Ovary (tissue), 9 donors: ENCODE results near the gene NRAP. TPM values are rescaled to one million over a fixed set of nuclear protein-coding genes. Genes with fewer than 3 reads are reported as not detected.

Source experiments
- DNase-seq, 5 donors: peaks; one replicate each; pipeline ENCODE4 v3.0.0-alpha.2; 2019 to 2020
- H3K27ac ChIP-seq, 2 donors: fragments of 200-600 bp; one replicate each; pipeline versions ENCODE4 v1.5.1 to v1.8.0; 2019 to 2022
- H3K27me3 ChIP-seq: fragments of 200-600 bp; one replicate; pipeline ENCODE4 v1.8.0; 2022
- H3K36me3 ChIP-seq: fragments of 200-600 bp; sonication (generic); one replicate; pipeline ENCODE4 v1.5.1; 2019
- H3K4me1 ChIP-seq: one replicate; pipeline ENCODE4 v1.8.1; 2013; ENCODE audit warnings: mild to moderate bottlenecking, moderate library complexity; ENCODE audit not compliant: insufficient read depth
- H3K4me3 ChIP-seq: fragments of 200-600 bp; sonication (generic); one replicate; pipeline ENCODE4 v1.5.1; 2017
- H3K9me3 ChIP-seq, 2 donors: fragments of 200-600 bp in 1 of 2; sonication (generic) in 1 of 2; one replicate each; pipeline versions ENCODE4 v1.5.1 to v1.8.1; 2013 to 2019; ENCODE audit warnings: mild to moderate bottlenecking in 1 of 2, moderate library complexity in 1 of 2
- CTCF ChIP-seq, 3 donors: fragments of 450-650 bp in 2 of 3; fragments of 200-600 bp in 1 of 3; IDR thresholded peaks; one replicate each; pipeline versions ENCODE4 v1.5.1 to v1.8.0; 2016 to 2022; ENCODE audit warnings: antibody characterized with exemption in 3 of 3, mild to moderate bottlenecking in 1 of 3
- EP300 ChIP-seq: sonication (generic); formaldehyde crosslinking; IDR thresholded peaks from one replicate; pipeline ENCODE4 v1.6.1; 2017; ENCODE audit warnings: antibody characterized with exemption
- POLR2A ChIP-seq: fragments of 450-650 bp; IDR thresholded peaks from one replicate; pipeline ENCODE4 v1.6.1; 2017; ENCODE audit warnings: antibody characterized with exemption, mild to moderate bottlenecking, moderate library complexity
- WGBS, 3 donors: extraction: QIAGEN DNeasy Blood & Tissue Kit in 1 of 3; methylation state at CpG; one replicate each; pipeline versions ENCODE4 v1.1.5 to v1.1.7; 2013 to 2017; 5-methylcytosine and 5-hydroxymethylcytosine counted together
- intact Hi-C, 4 donors: fragments of 100-400 bp; cut with DNase I; formaldehyde crosslinking; loops; one replicate each; pipeline versions ENCODE4 v1.11.0 to v1.15.1; 2022 to 2023
- polyA plus RNA-seq, 2 donors: library from polyadenylated mRNA; stranded (reverse); fragments of 200-250 nt in 1 of 2; fragments of 350-450 nt in 1 of 2; fragmentation: Illumina TruSeq in 1 of 2; extraction: RNeasy Lipid Tissue Mini Kit (QIAGEN cat#74804) in 1 of 2; gene quantifications; one replicate each; pipeline ENCODE4 v1.2.3, GENCODE V29; 2013 to 2014
- total RNA-seq, 7 donors: library from RNA; depleted of rRNA in 2 of 7; stranded (reverse); fragments of >200 nt in 2 of 7; fragmentation: NEBNext Ultra II Directional in 3 of 7; extraction: Animal tissue kit (Norgen Biotek cat#: 25700) in 3 of 7; gene quantifications; one replicate each; pipeline versions ENCODE4 v1.1.0 to v1.2.4, GENCODE V29; 2016 to 2023
- donor health status: DM: no; HTN: no; CAD: no; lungs with moderate emphysema.
- donor health status: DM: no; HTN: no; CAD: no.
- donor health status: Bipolar disorder and iron deficiency.
- donor health status: DM: yes; HTN: yes; CAD: no.
- donor health status: DM: no; HTN: no; CAD: no.
- donor health status: DM: yes; HTN: yes; CAD: no.

NRAP gene
- total and polyA plus RNA-seq, 9 donors = 0.02 to 0.25 (median 0.11) TPM; not detected in 2

GRCh38 chr10:113578773-113579172, 85.1 kb downstream of the NRAP start:
- Histone ChIP-seq H3K4me3 (no peak overlapping the region), H3K27me3 (no peaks in the 10 kb centered on the region), H3K27ac (no peak overlapping the region), H3K9me3 (no peaks in the 10 kb centered on the region), H3K36me3 (no peaks in the 10 kb centered on the region), H3K4me1 (no peaks in the 10 kb centered on the region)
- no peak for DNase-seq
- intact Hi-C loops = no loop called here
- 53 to 87% (median 68%) methylated on average over 1 of the region's 1 CpG for WGBS, 3 donors
- TF ChIP-seq EP300 (no peak), CTCF (IDR thresholded peaks at IDR 0.05) (no peak), POLR2A (no peak)

DNA sequence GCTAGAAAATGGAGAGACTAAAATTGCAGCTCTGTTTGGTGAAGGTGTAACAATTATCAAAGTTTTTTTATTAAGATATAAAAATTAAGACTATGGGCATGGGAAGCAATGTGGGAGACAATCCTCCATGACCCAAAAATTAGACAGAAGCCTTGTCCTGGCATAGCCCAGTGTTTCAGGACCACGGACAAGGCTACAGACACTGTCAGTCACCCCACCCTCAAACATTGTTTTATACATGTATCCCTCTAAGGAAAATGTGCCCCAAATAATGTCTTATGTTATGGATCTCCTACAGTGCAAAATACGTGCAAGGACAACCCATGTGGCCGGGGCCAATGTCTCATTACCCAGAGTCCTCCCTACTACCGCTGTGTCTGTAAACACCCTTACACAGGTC, 87.0 kb downstream of the NRAP start:
- Histone ChIP-seq H3K27ac (no peak overlapping the region), H3K27me3 (no peaks in the 10 kb centered on the region), H3K4me3 (no peak overlapping the region), H3K36me3 (no peaks in the 10 kb centered on the region), H3K9me3 (no peaks in the 10 kb centered on the region), H3K4me1 (no peaks in the 10 kb centered on the region)
- DNase-seq = no peak
- WGBS, 3 donors = 56 to 64% (median 60%) methylated on average over 4 of the region's 4 CpGs
- TF ChIP-seq POLR2A = no peak
- intact Hi-C loops = no loop called here

GRCh38 chr10:113573368-113573767, 90.5 kb downstream of the NRAP start:
- Histone ChIP-seq H3K27me3 (no peaks in the 10 kb centered on the region), H3K27ac (no peak overlapping the region), H3K4me1 (no peaks in the 10 kb centered on the region), H3K4me3 (no peak overlapping the region), H3K9me3 (no peaks in the 10 kb centered on the region), H3K36me3 (no peaks in the 10 kb centered on the region)
- WGBS, 3 donors = 55 to 88% (median 58%) methylated on average over 1 of the region's 1 CpG
- no peak for TF ChIP-seq POLR2A
- no peak for TF ChIP-seq CTCF (IDR thresholded peaks at IDR 0.05)
- TF ChIP-seq EP300 = no peak
- intact Hi-C loops = no loop called here
- no peak for DNase-seq

GRCh38 chr10:113572520-113573290, 91.1 kb downstream of the NRAP start:
- intact Hi-C loops = no loop called here
- WGBS, 3 donors = 21 to 22% (median 21%) methylated on average over 11 of the region's 11 CpGs
- no peak for DNase-seq
- TF ChIP-seq CTCF (IDR thresholded peaks at IDR 0.05) (no peak), EP300 (no peak), POLR2A (no peak)
- Histone ChIP-seq H3K36me3 (no peaks in the 10 kb centered on the region), H3K4me3 (no peak overlapping the region), H3K9me3 (no peaks in the 10 kb centered on the region), H3K27ac (no peak overlapping the region), H3K4me1 (no peaks in the 10 kb centered on the region), H3K27me3 (no peaks in the 10 kb centered on the region)

- intact Hi-C loops = no loop called here
- 27 to 40% (median 27%) methylated on average over 8 of the region's 8 CpGs for WGBS, 3 donors
Measured at GRCh38 chr10:113569576-113569975, 94.3 kb downstream of the NRAP start.

More at GRCh38 chr10:113569576-113569975, 94.3 kb downstream of the NRAP start:
- no peak for TF ChIP-seq CTCF (IDR thresholded peaks at IDR 0.05)
- TF ChIP-seq POLR2A = no peak
- TF ChIP-seq EP300 = no peak
- no peaks in the 10 kb centered on the region for H3K27me3 ChIP-seq
- DNase-seq = no peak
- H3K4me1 ChIP-seq = no peaks in the 10 kb centered on the region
- no peak overlapping the region for H3K27ac ChIP-seq
- H3K36me3 ChIP-seq = no peaks in the 10 kb centered on the region
- H3K9me3 ChIP-seq = no peaks in the 10 kb centered on the region
- no peak overlapping the region for H3K4me3 ChIP-seq
